Measurements from ENCODE around the gene GIPC1.

The GIPC1 gene

DNA sequence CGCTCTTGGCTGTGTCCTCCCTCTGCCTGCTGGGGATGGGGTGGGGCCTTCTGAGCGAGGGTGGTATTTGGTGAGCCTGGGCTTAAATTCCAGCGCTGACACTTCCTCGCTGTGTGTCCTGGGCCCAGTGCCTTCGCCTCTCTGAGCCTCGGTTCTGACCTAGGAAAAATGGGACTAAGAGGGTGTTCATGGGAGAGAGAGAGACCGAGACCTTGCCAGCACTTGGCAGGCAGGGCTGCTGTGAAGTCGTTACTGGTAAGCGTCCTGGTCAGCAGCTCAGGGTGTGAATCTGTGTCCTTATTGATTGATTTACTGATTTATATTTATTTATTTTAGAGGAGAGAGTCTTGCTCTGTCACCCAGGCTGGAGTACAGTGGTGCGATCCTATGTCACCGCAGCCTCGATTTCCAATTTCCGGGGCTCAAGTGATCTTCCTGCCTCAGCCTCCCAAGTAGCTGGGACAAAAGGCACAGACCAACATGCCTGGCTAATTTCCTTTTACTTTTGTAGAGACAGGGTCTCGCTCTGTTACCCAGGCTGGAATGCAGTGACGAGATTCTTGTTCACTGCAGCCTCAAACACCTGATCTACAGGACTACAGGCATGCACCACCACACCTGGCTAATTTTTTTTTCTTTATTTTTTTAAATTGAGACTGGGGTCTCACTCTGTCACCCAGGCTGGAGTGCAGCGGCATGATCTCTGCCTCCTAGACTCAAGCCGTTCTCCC lies 60.4 kb downstream of the GIPC1 start:
- no peak for DNase-seq

DNA sequence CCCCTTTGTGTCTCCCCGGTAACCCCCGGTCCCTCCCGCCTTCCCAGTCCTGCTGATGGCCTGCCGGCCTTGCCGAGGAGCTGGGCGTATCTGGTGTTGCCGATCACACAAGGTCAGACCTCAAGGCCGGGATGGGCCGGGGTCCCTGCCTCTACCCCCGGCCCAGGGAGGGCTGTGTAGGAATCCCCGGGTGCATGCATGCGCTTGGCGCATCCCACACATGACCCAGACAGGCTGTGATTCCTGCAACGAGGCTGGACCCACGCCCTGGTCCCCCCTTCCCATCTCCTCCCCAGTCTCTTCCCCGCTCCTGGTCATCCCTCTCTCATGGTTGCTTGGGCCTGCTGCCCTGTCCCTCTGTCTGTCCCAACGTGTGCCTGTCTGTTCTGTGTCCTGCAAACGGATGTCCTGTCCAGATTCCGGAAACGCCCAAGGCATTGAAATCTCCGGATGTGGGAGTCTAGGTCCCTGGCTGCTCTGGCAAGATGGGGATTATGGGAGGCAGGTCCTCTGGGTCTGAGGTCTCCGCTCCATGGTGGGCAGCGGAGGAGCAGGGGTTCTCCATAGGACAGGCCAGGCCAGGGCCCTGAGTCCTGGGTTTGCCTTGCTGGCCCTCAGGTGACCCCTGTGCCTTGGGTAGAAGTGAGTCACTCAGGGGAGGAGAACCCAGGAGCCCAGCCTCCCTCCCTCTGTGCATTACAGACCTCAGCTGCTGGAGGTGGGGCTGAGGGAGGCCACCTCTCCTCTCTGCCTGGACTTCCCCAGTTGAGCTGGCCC lies 61.2 kb downstream of the GIPC1 start:
- DNase-seq = peak in 3 of 14 donors; percentile 7 to 32 (median 28)

DNA sequence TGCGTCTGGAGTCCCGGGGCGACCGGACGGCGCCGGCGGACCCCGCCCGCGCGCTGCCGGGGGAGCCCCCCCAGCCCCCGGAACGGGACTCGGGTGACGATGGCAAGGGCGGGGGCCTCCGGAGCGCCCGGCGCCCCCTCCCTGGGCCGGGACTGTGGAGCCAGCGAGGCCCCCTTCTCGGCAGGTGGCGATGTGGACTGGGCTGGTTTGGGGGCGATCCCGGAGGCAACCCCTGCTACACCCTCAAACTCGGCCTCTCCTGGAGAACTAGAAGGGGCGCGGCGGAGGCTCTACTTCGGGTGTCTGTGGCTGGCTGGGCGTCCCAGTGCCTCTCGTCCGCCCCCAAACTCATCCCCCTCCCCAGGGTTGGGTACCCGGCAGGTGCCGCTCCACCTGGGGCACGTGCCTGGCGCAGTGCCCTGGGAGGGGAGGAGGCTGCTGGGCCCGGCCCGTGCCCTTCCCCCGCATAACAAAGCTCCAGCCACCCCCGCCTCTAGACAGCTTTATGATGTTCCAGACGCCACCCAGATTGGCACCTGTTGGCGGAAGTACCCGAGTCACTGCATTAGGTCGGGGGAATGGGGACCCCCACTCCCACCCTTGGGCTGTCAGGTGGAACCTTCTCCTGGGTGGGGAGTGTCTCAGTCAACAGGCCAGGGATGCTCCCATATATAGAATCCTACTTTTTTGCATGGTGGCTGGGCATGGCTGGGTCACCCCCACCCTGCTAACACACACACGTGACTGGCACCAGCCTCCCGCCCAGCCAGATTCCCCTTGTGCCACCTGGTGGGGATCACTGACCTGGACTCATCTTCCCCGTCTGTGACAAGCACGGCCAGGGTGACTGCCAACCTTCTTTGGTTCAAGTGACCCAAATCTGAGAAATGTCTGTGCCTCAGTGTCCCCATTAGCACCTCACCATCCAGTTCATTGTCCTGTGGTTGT lies 62.1 kb downstream of the GIPC1 start:
- DNase-seq = peak in 4 of 14 donors; percentile 24 to 41 (median 29)

DNA sequence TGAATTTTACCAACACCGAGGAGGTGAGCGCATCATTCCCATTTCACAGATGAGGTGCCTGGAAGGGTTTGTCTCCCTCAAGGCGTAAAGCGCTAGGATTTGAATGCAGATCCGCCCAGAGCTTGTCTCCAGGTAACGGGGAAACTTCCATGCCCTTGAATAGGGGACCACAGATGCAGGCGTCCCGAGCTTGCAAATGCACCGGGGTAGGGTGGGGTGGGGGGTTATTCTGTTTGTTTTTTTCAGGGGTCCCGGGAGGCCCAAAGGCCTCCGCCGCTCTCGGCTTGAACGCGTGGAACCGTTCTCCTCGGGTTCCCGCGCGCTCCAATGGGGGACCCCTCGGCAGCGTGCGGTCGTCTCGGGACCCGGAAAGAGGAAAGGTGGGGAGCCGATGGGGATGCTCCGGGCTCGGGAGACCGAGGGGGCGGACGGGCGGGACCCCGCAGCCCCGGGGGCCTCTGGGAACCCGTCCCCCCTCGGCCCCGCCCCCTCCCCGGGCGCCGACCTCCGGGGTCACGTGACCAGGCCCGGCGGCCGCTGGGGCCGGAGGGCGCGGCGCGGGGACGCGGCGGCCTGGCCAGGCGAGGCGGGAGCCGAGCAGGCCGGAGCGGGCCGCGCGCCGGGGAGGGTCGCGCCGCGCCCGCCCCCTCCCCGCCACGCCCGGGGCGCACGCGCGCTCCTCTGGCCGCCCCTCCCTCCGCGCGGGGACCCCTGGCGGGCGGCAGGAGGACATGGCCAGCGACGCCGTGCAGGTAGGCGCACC lies 63.0 kb downstream of the GIPC1 start, which contains the start of gene PKN1:
TSS of gene PKN1 (plus strand) at position 516 of the 763 bp plus-strand sequence. CDS start at position 732, 216 bp downstream.
- DNase-seq = peak in 8 of 14 donors; percentile 22 to 77 (median 33)

- DNase-seq = no peak
These were observed 65.2 kb downstream of the GIPC1 start for GRCh38 chr19:14430712-14431111.

DNA sequence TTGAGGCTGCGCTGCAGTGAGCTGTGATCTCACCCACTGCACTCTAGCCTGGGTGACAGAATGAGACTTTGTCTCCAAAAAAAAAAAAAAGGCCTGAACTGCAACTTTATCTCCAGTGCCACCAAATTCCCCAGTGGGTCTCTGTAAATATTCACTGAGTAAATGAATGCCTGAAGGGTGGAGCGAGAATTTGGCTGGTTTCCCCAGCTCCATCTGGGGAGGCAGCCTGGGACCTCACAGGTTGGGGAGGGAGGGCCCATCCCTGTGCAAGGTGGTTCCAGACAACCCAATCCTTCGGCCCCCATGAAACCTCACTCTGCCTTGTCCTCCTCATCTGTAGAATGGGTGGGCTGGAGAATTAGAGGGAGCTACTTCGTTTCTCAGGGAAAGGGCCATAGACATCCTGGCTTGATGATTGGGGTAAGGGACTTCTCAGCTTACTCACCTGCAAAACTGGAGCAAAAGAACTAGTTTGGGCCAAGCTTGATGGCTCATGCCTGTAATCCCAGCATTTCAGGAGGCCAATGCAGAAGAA lies 67.0 kb downstream of the GIPC1 start:
- DNase-seq = no peak
